Caco-2 (cell line): ENCODE results near the gene OLA1. TPM values are rescaled to one million over a fixed set of nuclear protein-coding genes. Genes with fewer than 3 reads are reported as not detected.
"Not testable (repeated sequence)": the region's sequence is repeated elsewhere in the genome, so short reads cannot be mapped to it uniquely, and the experiment has no call there.

Source experiments
- BruUV-seq: library from RNA; stranded (reverse); fragments of 400-500 nt; replicated peaks from 2 replicates; lab custom pipeline; 2021; lab: Mats Ljungman, UMichigan
- CTCF ChIA-PET: fragments of 300-600 bp; sonication (Branson Sonifier 250); formaldehyde crosslinking; loops from one replicate; lab custom pipeline; 2022; ENCODE audit warnings: antibody characterized with exemption; lab: Charles Lee
- POLR2A ChIA-PET: fragments of 300-600 bp; sonication (Branson Sonifier 250); formaldehyde crosslinking; loops from one replicate; lab custom pipeline; 2022; ENCODE audit warnings: antibody characterized with exemption; lab: Charles Lee
- DNase-seq, 2 experiments: peaks; one replicate each; pipeline versions ENCODE4 v3.0.0 to v3.0.0-alpha.2; 2020 to 2022
- H3K27me3 ChIP-seq: replicated peaks from 2 replicates; pipeline ENCODE4 v1.6.0; 2011; ENCODE audit warnings: low read length; ENCODE audit not compliant: control insufficient read depth, insufficient read depth
- H3K36me3 ChIP-seq: 2 replicates; pipeline ENCODE4 v1.5.1; 2011; ENCODE audit warnings: low read length; ENCODE audit not compliant: control insufficient read depth, insufficient read depth
- H3K4me1 ChIP-seq: fragments of 250-450 bp; sonication (Bioruptor Pico); 2 replicates; pipeline ENCODE4 v1.5.1; 2020; ENCODE audit warnings: mild to moderate bottlenecking
- H3K4me3 ChIP-seq: 2 replicates; pipeline ENCODE4 v1.5.1; 2011; ENCODE audit warnings: low read depth, mild to moderate bottlenecking, control low read depth, low read length
- H3K9me3 ChIP-seq: fragments of 250-450 bp; sonication (Bioruptor Pico); 2 replicates; pipeline ENCODE4 v1.5.1; 2020; ENCODE audit warnings: mild to moderate bottlenecking, moderate library complexity
- H3K27ac Mint-ChIP-seq: one replicate; pipeline ENCODE4 v1.8.0; 2022; ENCODE audit warnings: mixed read lengths; ENCODE audit not compliant: unreplicated experiment
- H3K27me3 Mint-ChIP-seq: one replicate; pipeline ENCODE4 v1.8.0; 2022; ENCODE audit warnings: mixed read lengths; ENCODE audit not compliant: insufficient read depth, unreplicated experiment
- H3K36me3 Mint-ChIP-seq: one replicate; pipeline ENCODE4 v1.8.0; 2022; ENCODE audit warnings: mild to moderate bottlenecking, mixed read lengths; ENCODE audit not compliant: insufficient read depth, unreplicated experiment
- H3K4me1 Mint-ChIP-seq: one replicate; pipeline ENCODE4 v1.8.0; 2022; ENCODE audit warnings: low read depth, mixed read lengths; ENCODE audit not compliant: unreplicated experiment
- H3K4me3 Mint-ChIP-seq: one replicate; pipeline ENCODE4 v1.8.0; 2022; ENCODE audit warnings: mild to moderate bottlenecking, moderate library complexity, mixed read lengths; ENCODE audit not compliant: unreplicated experiment
- H3K9me3 Mint-ChIP-seq: one replicate; pipeline ENCODE4 v1.8.0; 2022; ENCODE audit warnings: mixed read lengths; ENCODE audit not compliant: unreplicated experiment
- CTCF ChIP-seq, 2 experiments: fragments of 200-600 bp in 1 of 2; IDR thresholded peaks; 1 replicate in 1 of 2; 2 replicates in 1 of 2; pipeline versions ENCODE4 v1.5.1 to v1.8.0; 2011 to 2022; ENCODE audit warnings: antibody characterized with exemption in 1 of 2, control low read depth in 1 of 2, inconsistent platforms in 1 of 2, low read depth in 1 of 2, low read length in 1 of 2, mild to moderate bottlenecking in 1 of 2, moderate library complexity in 1 of 2; ENCODE audit not compliant: insufficient read depth in 1 of 2, severe bottlenecking in 1 of 2, unreplicated experiment in 1 of 2
- intact Hi-C: fragments of 100-400 bp; cut with micrococcal nuclease; formaldehyde crosslinking; loops from one replicate; pipeline ENCODE4 v1.10.0; 2022; ENCODE audit not compliant: unreplicated experiment
- total RNA-seq: library from RNA; stranded (reverse); gene quantifications from 2 replicates; pipeline ENCODE4 v1.2.3, GENCODE V29; 2022

OLA1 gene
- total RNA-seq, 1 experiment from 2014 or later: 177 TPM

- peak; percentile 28 to 41 for DNase-seq
- peaks cover 49% of the 10 kb centered on the region for H3K36me3 Mint-ChIP-seq
- Histone ChIP-seq H3K9me3 (no peaks in the 10 kb centered on the region), H3K36me3 (peaks cover 2% of the 10 kb centered on the region; the same call in 1 of the 2 replicates), H3K4me1 (peaks cover 10% of the 10 kb centered on the region; the same call in 1 of the 2 replicates), H3K27me3 (no peaks in the 10 kb centered on the region), H3K4me3 (peak overlapping the region; percentile 88)
- BruUV-seq: no TSS peak
- ChIA-PET CTCF (no interaction called here), POLR2A (no interaction called here)
- H3K4me1 Mint-ChIP-seq: peaks cover 12% of the 10 kb centered on the region
- H3K9me3 Mint-ChIP-seq: no peaks in the 10 kb centered on the region
- TF ChIP-seq CTCF (IDR thresholded peaks at IDR 0.05; ENCODE audit: insufficient read depth in 1 of 2, low read depth in 1 of 2, low read length in 1 of 2, severe bottlenecking in 1 of 2, unreplicated experiment in 1 of 2): no peak
- no peaks in the 10 kb centered on the region for H3K27me3 Mint-ChIP-seq
- intact Hi-C loops: loop anchor here (5.0 to 10.0 kb wide), 2 partner anchors 65 to 282 kb away; partner anchors contain the start of gene SP3
- H3K4me3 Mint-ChIP-seq: peak overlapping the region; percentile 92
- peak overlapping the region; percentile 85 for H3K27ac Mint-ChIP-seq
Observed at GRCh38 chr2:174246944-174247381, 1.4 kb downstream of the OLA1 start.

DNA sequence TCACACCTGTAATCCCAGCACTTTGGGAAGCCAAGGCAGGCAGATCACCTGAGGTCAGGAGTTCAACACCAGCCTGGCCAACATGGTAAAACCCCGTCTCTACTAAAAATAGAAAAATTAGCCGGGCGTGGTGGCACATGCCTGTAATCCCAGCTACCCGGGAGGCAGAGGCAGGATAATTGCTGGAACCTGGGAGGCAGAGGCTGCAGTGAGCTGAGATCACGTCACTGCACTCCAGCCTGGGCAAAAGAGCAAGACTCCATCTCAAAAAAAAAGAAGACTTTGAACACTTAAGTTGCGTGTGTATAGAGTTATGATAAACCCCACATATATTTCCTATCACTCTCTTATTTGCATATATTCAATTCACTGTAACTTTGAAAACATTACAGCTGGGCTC, 2.7 kb downstream of the OLA1 start:
- peaks cover 55% of the 10 kb centered on the region for H3K36me3 Mint-ChIP-seq
- H3K4me1 Mint-ChIP-seq, H3K9me3 Mint-ChIP-seq, BruUV-seq, H3K27ac Mint-ChIP-seq, H3K27me3 Mint-ChIP-seq, H3K27me3 ChIP-seq, CTCF ChIA-PET, POLR2A ChIA-PET, H3K9me3 ChIP-seq, H3K4me3 Mint-ChIP-seq, DNase-seq, H3K4me3 ChIP-seq, H3K36me3 ChIP-seq, H3K4me1 ChIP-seq: not testable (repeated sequence)
- intact Hi-C loops: loop anchor here (5.0 to 10.0 kb wide), 2 partner anchors 63 to 281 kb away; partner anchors contain the start of gene SP3

DNA sequence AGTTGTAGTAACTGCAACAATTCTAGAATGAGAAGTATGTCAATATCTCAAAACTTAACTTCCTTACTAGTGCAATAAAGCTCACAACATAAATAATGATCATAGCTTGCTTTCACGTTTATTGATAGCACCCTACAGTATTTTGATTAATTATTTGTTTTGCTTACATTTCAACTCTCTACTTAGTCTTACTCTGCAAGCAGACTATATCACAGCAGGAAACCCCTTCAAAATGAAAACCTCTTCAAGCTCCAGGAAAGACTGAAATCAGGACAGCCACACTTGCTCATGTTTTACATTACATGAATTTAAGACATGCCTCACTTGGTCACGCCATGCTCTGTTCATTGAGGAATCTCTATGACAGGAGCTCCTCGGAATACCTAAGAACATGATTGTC, 3.3 kb downstream of the OLA1 start:
- Mint-ChIP-seq H3K27ac (no peak overlapping the region), H3K27me3 (no peaks in the 10 kb centered on the region), H3K4me1 (peaks cover 6% of the 10 kb centered on the region), H3K9me3 (no peaks in the 10 kb centered on the region), H3K4me3 (no peak overlapping the region), H3K36me3 (peaks cover 56% of the 10 kb centered on the region)
- CTCF ChIA-PET: no interaction called here
- no TSS peak for BruUV-seq
- intact Hi-C loops: loop anchor here (5.0 to 10.0 kb wide), 2 partner anchors 63 to 280 kb away; partner anchors contain the start of gene SP3
- DNase-seq: no peak
- no peak for TF ChIP-seq CTCF (IDR thresholded peaks at IDR 0.05; ENCODE audit: insufficient read depth in 1 of 2, low read depth in 1 of 2, low read length in 1 of 2, severe bottlenecking in 1 of 2, unreplicated experiment in 1 of 2)
- POLR2A ChIA-PET: no interaction called here
- no peak overlapping the region for H3K4me3 ChIP-seq
- H3K9me3 ChIP-seq: no peaks in the 10 kb centered on the region
- peaks cover 2% of the 10 kb centered on the region; the same call in 1 of the 2 replicates for H3K36me3 ChIP-seq
- H3K27me3 ChIP-seq: no peaks in the 10 kb centered on the region
- peaks cover 10% of the 10 kb centered on the region; the same call in 1 of the 2 replicates for H3K4me1 ChIP-seq
